HG02973 (cell line): ENCODE measurements around the gene KRTAP10-6.
"Not testable (repeated sequence)": the region's sequence is repeated elsewhere in the genome, so short reads cannot be mapped to it uniquely, and the experiment has no call there.

Source experiments
- ATAC-seq: cut with Tn5 transposase; IDR thresholded peaks from one replicate; pipeline ENCODE4 v1.9.1; 2021; ENCODE audit warnings: moderate library complexity; ENCODE audit not compliant: unreplicated experiment

Gene KRTAP10-6

GRCh38 chr21:44564099-44564498 is 28.2 kb downstream of the KRTAP10-6 start:
- no peak for ATAC-seq

- no peak for ATAC-seq
Observed at GRCh38 chr21:44558695-44559094, 33.6 kb downstream of the KRTAP10-6 start, which contains the start of gene KRTAP10-3. KRTAP10-3 (minus strand) TSS chr21:44558795; CDS start chr21:44558715, 80 bp downstream.

GRCh38 chr21:44558329-44558675 is 34.0 kb downstream of the KRTAP10-6 start:
- not testable (repeated sequence) for ATAC-seq

- no peak for ATAC-seq
Observed at GRCh38 chr21:44557491-44558328, 34.6 kb downstream of the KRTAP10-6 start.

GRCh38 chr21:44556879-44557278 is 35.4 kb downstream of the KRTAP10-6 start:
- no peak for ATAC-seq

- no peak for ATAC-seq
Observed at GRCh38 chr21:44555200-44555875, 37.0 kb downstream of the KRTAP10-6 start.

GRCh38 chr21:44552681-44553080 is 39.6 kb downstream of the KRTAP10-6 start:
- ATAC-seq, result no peak

GRCh38 chr21:44552136-44552535 is 40.2 kb downstream of the KRTAP10-6 start:
- no peak for ATAC-seq

- ATAC-seq, result no peak
Observed at GRCh38 chr21:44551340-44551961, 40.9 kb downstream of the KRTAP10-6 start, which contains the start of gene KRTAP10-2. KRTAP10-2 (minus strand) TSS chr21:44551505; CDS start chr21:44551458, 47 bp downstream.

GRCh38 chr21:44550807-44551206 is 41.5 kb downstream of the KRTAP10-6 start:
- no peak for ATAC-seq

GRCh38 chr21:44550285-44550684 is 42.0 kb downstream of the KRTAP10-6 start:
- ATAC-seq, result not testable (repeated sequence)

GRCh38 chr21:44549525-44550211 is 42.6 kb downstream of the KRTAP10-6 start:
- no peak for ATAC-seq

- no peak for ATAC-seq
Observed at GRCh38 chr21:44548922-44549321, 43.4 kb downstream of the KRTAP10-6 start.

GRCh38 chr21:44548381-44548780 is 43.9 kb downstream of the KRTAP10-6 start:
- no peak for ATAC-seq

GRCh38 chr21:44547656-44548331 is 44.5 kb downstream of the KRTAP10-6 start:
- ATAC-seq, result no peak

- no peak for ATAC-seq
Observed at GRCh38 chr21:44544566-44544965, 47.7 kb downstream of the KRTAP10-6 start.

GRCh38 chr21:44542716-44543115 is 49.6 kb downstream of the KRTAP10-6 start:
- no peak for ATAC-seq
